Testis (tissue), 3 donors: ENCODE results near the gene JCHAIN. TPM values are rescaled to one million over a fixed set of nuclear protein-coding genes. Genes with fewer than 3 reads are reported as not detected.

ENCODE experiments used
- DNase-seq: peaks from one replicate; pipeline ENCODE4 v3.0.0-alpha.2; 2019
- H3K27ac ChIP-seq, 2 donors: fragments of 200-600 bp; sonication (generic); one replicate each; pipeline ENCODE4 v1.5.1; 2019
- H3K27me3 ChIP-seq: fragments of 200-600 bp; sonication (generic); one replicate; pipeline ENCODE4 v1.5.1; 2019
- H3K36me3 ChIP-seq: fragments of 200-600 bp; sonication (generic); one replicate; pipeline ENCODE4 v1.5.1; 2017; ENCODE audit warnings: low read depth; ENCODE audit errors: missing control alignments
- H3K4me1 ChIP-seq: fragments of 200-600 bp; sonication (generic); one replicate; pipeline ENCODE4 v1.5.1; 2019
- H3K4me3 ChIP-seq, 2 donors: fragments of 200-600 bp; sonication (generic); one replicate each; pipeline ENCODE4 v1.5.1; 2017 to 2019
- H3K9me3 ChIP-seq: fragments of 200-600 bp; sonication (generic); one replicate; pipeline ENCODE4 v1.5.1; 2017
- CTCF ChIP-seq, 3 experiments: fragments of 450-650 bp in 2 of 3; fragments of 200-600 bp in 1 of 3; sonication (generic) in 1 of 3; IDR thresholded peaks; one replicate each; pipeline ENCODE4 v1.5.1; 2016 to 2019; ENCODE audit warnings: antibody characterized with exemption in 3 of 3, mild to moderate bottlenecking in 2 of 3, moderate library complexity in 1 of 3
- POLR2A ChIP-seq: fragments of 450-650 bp; IDR thresholded peaks from one replicate; pipeline ENCODE4 v1.6.1; 2017; ENCODE audit warnings: antibody characterized with exemption, mild to moderate bottlenecking, moderate library complexity
- WGBS, 2 donors: methylation state at CpG; one replicate each; pipeline ENCODE4 v1.1.5; 2018; 5-methylcytosine and 5-hydroxymethylcytosine counted together
- intact Hi-C: fragments of 100-400 bp; cut with DNase I; formaldehyde crosslinking; loops from one replicate; pipeline ENCODE4 v1.15.1; 2023; ENCODE audit warnings: low total_unique reads
- polyA plus RNA-seq: library from polyadenylated mRNA; stranded (reverse); fragments of 350-450 nt; fragmentation: Illumina TruSeq; extraction: RNeasy Lipid Tissue Mini Kit (QIAGEN cat#74804); gene quantifications from one replicate; pipeline ENCODE4 v1.2.3, GENCODE V29; 2014; ENCODE audit warnings: low read depth, low replicate concordance; ENCODE audit not compliant: insufficient read depth
- total RNA-seq, 2 donors: library from RNA; depleted of rRNA; stranded (reverse); fragments of >200 nt; gene quantifications; one replicate each; pipeline ENCODE4 v1.2.3, GENCODE V29; 2016

Gene JCHAIN
- total and polyA plus RNA-seq, 3 donors from 2014 or later = 0.99 to 34.0 TPM; not detected in 1

- Histone ChIP-seq H3K27me3 (no peaks in the 10 kb centered on the region), H3K27ac (no peak overlapping the region), H3K4me1 (no peaks in the 10 kb centered on the region), H3K4me3 (no peak overlapping the region), H3K9me3 (no peaks in the 10 kb centered on the region), H3K36me3 (no peaks in the 10 kb centered on the region)
- intact Hi-C loops = no loop called here
- WGBS, 2 donors = 86 to 92% methylated on average over 7 of the region's 7 CpGs
- DNase-seq = no peak
- TF ChIP-seq CTCF (IDR thresholded peaks at IDR 0.05) (no peak), POLR2A (no peak)
Measured at GRCh38 chr4:70712604-70713452, 46.5 kb upstream of the JCHAIN start.

GRCh38 chr4:70712150-70712549 lies 45.8 kb upstream of the JCHAIN start:
- no peaks in the 10 kb centered on the region for H3K36me3 ChIP-seq

GRCh38 chr4:70711599-70711998 lies 45.3 kb upstream of the JCHAIN start:
- intact Hi-C loops = no loop called here
- no peak overlapping the region for H3K4me3 ChIP-seq
- DNase-seq = no peak
- peaks cover 1% of the 10 kb centered on the region for H3K4me1 ChIP-seq
- H3K9me3 ChIP-seq = no peaks in the 10 kb centered on the region
- no peak overlapping the region for H3K27ac ChIP-seq
- no peaks in the 10 kb centered on the region for H3K27me3 ChIP-seq
- no peaks in the 10 kb centered on the region for H3K36me3 ChIP-seq
- 65 to 68% methylated on average over 3 of the region's 3 CpGs for WGBS, 2 donors
- TF ChIP-seq POLR2A = no peak
- no peak for TF ChIP-seq CTCF (IDR thresholded peaks at IDR 0.05)

More at GRCh38 chr4:70712150-70712549, 45.8 kb upstream of the JCHAIN start:
- DNase-seq = no peak
- intact Hi-C loops = no loop called here
- Histone ChIP-seq H3K4me3 (no peak overlapping the region), H3K4me1 (no peaks in the 10 kb centered on the region), H3K27me3 (no peaks in the 10 kb centered on the region), H3K9me3 (no peaks in the 10 kb centered on the region), H3K27ac (no peak overlapping the region)
- WGBS, 2 donors = 73 to 74% methylated on average over 3 of the region's 3 CpGs
- TF ChIP-seq POLR2A (no peak), CTCF (IDR thresholded peaks at IDR 0.05) (no peak)

DNA sequence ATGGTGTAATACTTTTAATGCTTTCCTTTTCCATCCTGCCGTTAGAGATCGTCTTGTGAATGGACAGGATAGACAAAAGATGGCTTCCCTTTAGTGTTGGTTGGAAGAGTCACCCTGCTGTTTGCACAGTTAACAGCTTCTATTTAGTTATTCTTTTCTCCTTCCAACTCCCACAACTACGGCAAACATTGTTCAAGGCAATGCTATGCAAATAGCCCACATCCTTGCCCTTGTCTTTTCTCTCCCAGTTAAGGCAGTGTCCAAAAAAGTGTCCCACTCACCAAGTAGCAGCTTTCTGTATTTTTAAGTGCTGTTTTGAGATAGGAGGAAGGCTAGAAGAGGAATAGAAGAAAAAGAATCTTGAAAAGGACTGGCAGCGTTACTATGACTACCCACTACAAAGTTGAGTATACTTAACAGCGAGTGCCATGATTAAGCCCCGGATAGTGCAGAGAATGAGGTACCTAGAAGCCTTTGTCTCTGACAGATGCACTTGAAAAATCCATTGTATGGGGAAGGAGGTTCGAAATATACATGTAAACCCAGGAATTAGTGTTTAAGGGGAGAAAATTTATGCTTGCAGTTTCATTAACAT lies 43.4 kb upstream of the JCHAIN start:
- H3K9me3 ChIP-seq = no peaks in the 10 kb centered on the region
- TF ChIP-seq POLR2A = no peak
- TF ChIP-seq CTCF (IDR thresholded peaks at IDR 0.05) = no peak
- no peaks in the 10 kb centered on the region for H3K36me3 ChIP-seq
- intact Hi-C loops = no loop called here
- H3K27me3 ChIP-seq = no peaks in the 10 kb centered on the region
- WGBS, 2 donors = 82 to 89% methylated on average over 7 of the region's 7 CpGs
- DNase-seq = no peak
- H3K27ac ChIP-seq = no peak overlapping the region
- H3K4me3 ChIP-seq = no peak overlapping the region
- peaks cover 7% of the 10 kb centered on the region for H3K4me1 ChIP-seq
